HPDE6-E6E7 (cell line): Measurements from ENCODE around the gene SUPT3H.

Source experiments
- DNase-seq: peaks from one replicate; pipeline ENCODE4 v3.0.0; 2011; ENCODE audit warnings: missing footprints; ENCODE audit errors: extremely low spot score

Gene SUPT3H

GRCh38 chr6:45388328-45388727, 10.6 kb upstream of the SUPT3H start:
- no peak for DNase-seq

GRCh38 chr6:45387236-45387635, 9.5 kb upstream of the SUPT3H start:
- DNase-seq: no peak

- no peak for DNase-seq
These were observed 8.8 kb upstream of the SUPT3H start for GRCh38 chr6:45386501-45386900.

GRCh38 chr6:45382391-45382790, 4.7 kb upstream of the SUPT3H start:
- no peak for DNase-seq

- DNase-seq: no peak
These were observed 696 bp upstream of the SUPT3H start for GRCh38 chr6:45378334-45378926.

GRCh38 chr6:45377043-45377553, 636 bp downstream of the SUPT3H start:
- no peak for DNase-seq

GRCh38 chr6:45376310-45377042, 1.3 kb downstream of the SUPT3H start:
- DNase-seq: no peak

GRCh38 chr6:45375449-45375848, 2.3 kb downstream of the SUPT3H start:
- no peak for DNase-seq

- no peak for DNase-seq
These were observed 5.7 kb downstream of the SUPT3H start for GRCh38 chr6:45371924-45372573.

GRCh38 chr6:45369870-45370269, 7.9 kb downstream of the SUPT3H start:
- DNase-seq: no peak

GRCh38 chr6:45367999-45368398, 9.7 kb downstream of the SUPT3H start:
- DNase-seq: no peak

GRCh38 chr6:45366534-45366933, 11.2 kb downstream of the SUPT3H start:
- no peak for DNase-seq

- no peak for DNase-seq
These were observed 12.7 kb downstream of the SUPT3H start for GRCh38 chr6:45365036-45365435.

GRCh38 chr6:45364466-45364865, 13.3 kb downstream of the SUPT3H start:
- DNase-seq: no peak

- no peak for DNase-seq
These were observed 24.1 kb downstream of the SUPT3H start for GRCh38 chr6:45353654-45354053.

- DNase-seq: no peak
These were observed 26.1 kb downstream of the SUPT3H start for GRCh38 chr6:45351667-45352066.

- DNase-seq: no peak
These were observed 26.7 kb downstream of the SUPT3H start for GRCh38 chr6:45351076-45351475.

GRCh38 chr6:45350186-45350710, 27.5 kb downstream of the SUPT3H start:
- no peak for DNase-seq

- DNase-seq: no peak
These were observed 32.8 kb downstream of the SUPT3H start for GRCh38 chr6:45344900-45345299.

GRCh38 chr6:45328523-45328922, 49.2 kb downstream of the SUPT3H start:
- DNase-seq: no peak

GRCh38 chr6:45327956-45328522, 49.7 kb downstream of the SUPT3H start, which contains the start of gene RUNX2:
Gene RUNX2 (plus strand): TSS chr6:45328330. CDS start chr6:45328727, 397 bp downstream.
- no peak for DNase-seq
